ENCODE data around the gene IL1R2.

DNA sequence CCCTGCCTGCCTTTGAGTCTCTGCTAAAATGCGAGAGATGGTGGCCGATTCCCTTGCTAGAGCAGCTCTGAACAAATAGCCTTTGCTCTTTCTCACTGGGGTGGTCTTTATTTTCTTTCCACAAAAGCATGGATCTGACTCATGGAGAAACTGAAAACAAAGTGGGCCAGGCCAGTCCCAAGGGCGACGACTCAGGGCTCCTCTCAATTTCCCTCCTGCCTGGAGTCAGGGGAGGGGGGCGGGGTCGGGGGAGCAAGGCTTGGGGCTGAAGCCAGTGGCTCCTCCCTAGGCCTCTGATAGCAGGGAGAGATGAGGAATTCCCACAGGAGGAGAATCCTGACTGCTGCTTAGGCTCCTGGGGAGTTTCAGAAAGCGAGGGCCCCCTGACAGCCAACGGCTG, 17.1 kb upstream of the IL1R2 start:
- TF ChIP-seq, protein P1, sequence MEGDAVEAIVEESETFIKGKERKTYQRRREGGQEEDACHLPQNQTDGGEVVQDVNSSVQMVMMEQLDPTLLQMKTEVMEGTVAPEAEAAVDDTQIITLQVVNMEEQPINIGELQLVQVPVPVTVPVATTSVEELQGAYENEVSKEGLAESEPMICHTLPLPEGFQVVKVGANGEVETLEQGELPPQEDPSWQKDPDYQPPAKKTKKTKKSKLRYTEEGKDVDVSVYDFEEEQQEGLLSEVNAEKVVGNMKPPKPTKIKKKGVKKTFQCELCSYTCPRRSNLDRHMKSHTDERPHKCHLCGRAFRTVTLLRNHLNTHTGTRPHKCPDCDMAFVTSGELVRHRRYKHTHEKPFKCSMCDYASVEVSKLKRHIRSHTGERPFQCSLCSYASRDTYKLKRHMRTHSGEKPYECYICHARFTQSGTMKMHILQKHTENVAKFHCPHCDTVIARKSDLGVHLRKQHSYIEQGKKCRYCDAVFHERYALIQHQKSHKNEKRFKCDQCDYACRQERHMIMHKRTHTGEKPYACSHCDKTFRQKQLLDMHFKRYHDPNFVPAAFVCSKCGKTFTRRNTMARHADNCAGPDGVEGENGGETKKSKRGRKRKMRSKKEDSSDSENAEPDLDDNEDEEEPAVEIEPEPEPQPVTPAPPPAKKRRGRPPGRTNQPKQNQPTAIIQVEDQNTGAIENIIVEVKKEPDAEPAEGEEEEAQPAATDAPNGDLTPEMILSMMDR (IDR thresholded peaks at IDR 0.05): no peak
- TF ChIP-seq ZC3H11A (IDR thresholded peaks at IDR 0.05): no peak
- no peak for TF ChIP-seq ZFP36 (IDR thresholded peaks at IDR 0.05; ENCODE audit: borderline replicate concordance, partially characterized antibody)
- no peak for TF ChIP-seq POLR2A (IDR thresholded peaks at IDR 0.05; ENCODE audit: low read length)
- no peak for TF ChIP-seq BHLHE40 (IDR thresholded peaks at IDR 0.05; ENCODE audit: low read depth, low read length)
- no peak for TF ChIP-seq HEYL (CRISPR knock-in tag; IDR thresholded peaks at IDR 0.05)
- no peak for TF ChIP-seq PHF8 (IDR thresholded peaks at IDR 0.05; ENCODE audit: borderline replicate concordance, low read depth)
- no peak for TF ChIP-seq RAD21 (conservative IDR thresholded peaks at IDR 0.05 in 1 of 2, IDR thresholded peaks at IDR 0.05 in 1 of 2)
- no peak for TF ChIP-seq CHD4 (IDR thresholded peaks at IDR 0.05; ENCODE audit: borderline replicate concordance)
- TF ChIP-seq, protein P2, sequence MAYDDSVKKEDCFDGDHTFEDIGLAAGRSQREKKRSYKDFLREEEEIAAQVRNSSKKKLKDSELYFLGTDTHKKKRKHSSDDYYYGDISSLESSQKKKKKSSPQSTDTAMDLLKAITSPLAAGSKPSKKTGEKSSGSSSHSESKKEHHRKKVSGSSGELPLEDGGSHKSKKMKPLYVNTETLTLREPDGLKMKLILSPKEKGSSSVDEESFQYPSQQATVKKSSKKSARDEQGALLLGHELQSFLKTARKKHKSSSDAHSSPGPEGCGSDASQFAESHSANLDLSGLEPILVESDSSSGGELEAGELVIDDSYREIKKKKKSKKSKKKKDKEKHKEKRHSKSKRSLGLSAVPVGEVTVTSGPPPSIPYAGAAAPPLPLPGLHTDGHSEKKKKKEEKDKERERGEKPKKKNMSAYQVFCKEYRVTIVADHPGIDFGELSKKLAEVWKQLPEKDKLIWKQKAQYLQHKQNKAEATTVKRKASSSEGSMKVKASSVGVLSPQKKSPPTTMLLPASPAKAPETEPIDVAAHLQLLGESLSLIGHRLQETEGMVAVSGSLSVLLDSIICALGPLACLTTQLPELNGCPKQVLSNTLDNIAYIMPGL (CRISPR knock-in tag; IDR thresholded peaks at IDR 0.05; ENCODE audit: borderline replicate concordance): no peak
- no peak for TF ChIP-seq EP300 (IDR thresholded peaks at IDR 0.05)
- TF ChIP-seq, protein P3, sequence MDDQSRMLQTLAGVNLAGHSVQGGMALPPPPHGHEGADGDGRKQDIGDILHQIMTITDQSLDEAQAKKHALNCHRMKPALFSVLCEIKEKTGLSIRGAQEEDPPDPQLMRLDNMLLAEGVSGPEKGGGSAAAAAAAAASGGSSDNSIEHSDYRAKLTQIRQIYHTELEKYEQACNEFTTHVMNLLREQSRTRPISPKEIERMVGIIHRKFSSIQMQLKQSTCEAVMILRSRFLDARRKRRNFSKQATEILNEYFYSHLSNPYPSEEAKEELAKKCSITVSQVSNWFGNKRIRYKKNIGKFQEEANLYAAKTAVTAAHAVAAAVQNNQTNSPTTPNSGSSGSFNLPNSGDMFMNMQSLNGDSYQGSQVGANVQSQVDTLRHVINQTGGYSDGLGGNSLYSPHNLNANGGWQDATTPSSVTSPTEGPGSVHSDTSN (IDR thresholded peaks at IDR 0.05): no peak
- no peak for TF ChIP-seq USF2 (IDR thresholded peaks at IDR 0.05)
- no peak for TF ChIP-seq JUN (IDR thresholded peaks at IDR 0.05)
